ENCODE measurements around the gene U2AF2. TPM values are rescaled to one million over a fixed set of nuclear protein-coding genes. Genes with fewer than 3 reads are reported as not detected.

The U2AF2 gene
- total RNA-seq, 4 donors from 2014 or later = 132 to 292 (median 159) TPM

DNA sequence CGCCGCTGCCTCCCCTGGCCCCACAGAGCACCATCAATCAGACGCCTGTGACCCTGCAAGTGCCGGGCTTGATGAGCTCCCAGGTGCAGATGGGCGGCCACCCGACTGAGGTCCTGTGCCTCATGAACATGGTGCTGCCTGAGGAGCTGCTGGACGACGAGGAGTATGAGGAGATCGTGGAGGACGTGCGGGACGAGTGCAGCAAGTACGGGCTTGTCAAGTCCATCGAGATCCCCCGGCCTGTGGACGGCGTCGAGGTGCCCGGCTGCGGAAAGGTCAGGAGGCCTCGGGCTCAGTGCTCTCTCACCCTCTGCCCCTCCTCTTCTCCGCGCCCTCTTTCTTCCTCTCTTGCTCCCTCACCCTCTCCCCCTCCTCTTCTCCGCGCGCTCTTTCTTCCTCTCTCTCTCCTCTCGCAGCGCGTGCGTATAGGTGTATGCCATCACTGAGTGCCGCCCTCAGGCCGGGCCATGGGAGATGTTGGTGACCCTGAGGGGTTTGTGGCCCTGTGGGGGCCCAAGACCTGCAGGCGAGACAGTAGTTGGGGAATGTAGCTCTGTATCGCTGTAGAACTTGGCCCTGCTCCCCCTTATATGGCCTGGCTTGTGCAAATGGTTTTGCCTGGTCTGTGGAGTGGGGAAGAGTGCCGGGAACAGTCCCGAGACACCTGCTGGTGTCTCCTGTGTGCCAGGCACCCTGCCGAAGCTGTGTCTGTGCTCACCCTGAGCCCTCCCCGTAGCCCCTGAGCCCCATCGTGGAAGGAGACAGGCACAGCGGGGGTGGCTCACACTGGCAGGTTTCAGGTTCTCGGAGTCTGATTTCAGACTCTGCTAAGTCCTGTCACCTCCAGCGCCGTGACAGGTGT, 14.8 kb downstream of the U2AF2 start:
- no peak for TF ChIP-seq POLR2A (IDR thresholded peaks at IDR 0.05)
- TF ChIP-seq, protein P1, sequence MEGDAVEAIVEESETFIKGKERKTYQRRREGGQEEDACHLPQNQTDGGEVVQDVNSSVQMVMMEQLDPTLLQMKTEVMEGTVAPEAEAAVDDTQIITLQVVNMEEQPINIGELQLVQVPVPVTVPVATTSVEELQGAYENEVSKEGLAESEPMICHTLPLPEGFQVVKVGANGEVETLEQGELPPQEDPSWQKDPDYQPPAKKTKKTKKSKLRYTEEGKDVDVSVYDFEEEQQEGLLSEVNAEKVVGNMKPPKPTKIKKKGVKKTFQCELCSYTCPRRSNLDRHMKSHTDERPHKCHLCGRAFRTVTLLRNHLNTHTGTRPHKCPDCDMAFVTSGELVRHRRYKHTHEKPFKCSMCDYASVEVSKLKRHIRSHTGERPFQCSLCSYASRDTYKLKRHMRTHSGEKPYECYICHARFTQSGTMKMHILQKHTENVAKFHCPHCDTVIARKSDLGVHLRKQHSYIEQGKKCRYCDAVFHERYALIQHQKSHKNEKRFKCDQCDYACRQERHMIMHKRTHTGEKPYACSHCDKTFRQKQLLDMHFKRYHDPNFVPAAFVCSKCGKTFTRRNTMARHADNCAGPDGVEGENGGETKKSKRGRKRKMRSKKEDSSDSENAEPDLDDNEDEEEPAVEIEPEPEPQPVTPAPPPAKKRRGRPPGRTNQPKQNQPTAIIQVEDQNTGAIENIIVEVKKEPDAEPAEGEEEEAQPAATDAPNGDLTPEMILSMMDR (IDR thresholded peaks at IDR 0.05) = no peak
- H3K27me3 ChIP-seq = no peaks in the 10 kb centered on the region
- no peaks in the 10 kb centered on the region for H3K9me3 ChIP-seq
- H3K4me1 ChIP-seq = peaks cover 0 to 50% (median 2%) of the 10 kb centered on the region in 4 donors
- peaks cover 0 to 87% (median 0%) of the 10 kb centered on the region in 3 donors for H3K36me3 ChIP-seq
- no peak overlapping the region for H3K4me3 ChIP-seq
- no peak overlapping the region for H3K27ac ChIP-seq
- DNase-seq = no peak

DNA sequence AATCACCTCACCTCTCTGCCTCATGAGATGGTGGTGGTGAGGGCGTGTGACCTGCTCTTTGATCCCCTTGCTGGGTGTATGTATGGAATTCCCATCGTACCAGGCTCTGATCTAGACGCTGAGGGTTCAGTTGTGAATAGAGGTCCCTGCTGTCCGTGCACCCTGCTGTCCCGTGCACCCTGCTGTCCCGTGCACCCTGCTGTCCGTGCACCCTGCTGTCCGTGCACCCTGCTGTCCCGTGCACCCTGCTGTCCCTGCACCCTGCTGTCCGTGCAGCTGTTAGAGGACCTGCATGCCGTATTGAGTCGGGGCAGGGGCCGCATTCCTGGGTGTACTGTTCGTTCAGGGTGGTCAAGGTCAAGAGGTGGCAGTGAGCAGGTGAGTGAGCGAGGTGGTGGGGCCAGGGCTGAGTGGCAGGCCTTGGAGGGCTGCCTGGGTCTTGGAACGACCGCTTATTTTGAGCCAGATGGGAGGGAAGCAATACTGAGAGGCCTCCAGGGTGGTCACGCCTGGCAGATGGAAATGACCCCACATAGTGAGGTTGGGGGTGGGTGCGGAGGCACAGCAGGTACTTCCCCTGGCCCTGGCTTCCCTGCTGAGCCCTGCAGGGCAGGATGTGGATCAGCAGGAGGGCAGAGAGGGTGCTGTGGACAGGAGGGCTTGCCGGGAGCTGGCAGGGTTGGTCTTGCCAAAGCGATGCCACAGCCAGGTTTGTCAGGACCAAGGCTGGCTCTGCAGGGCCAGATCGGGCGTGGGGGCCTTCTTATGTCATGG, 15.6 kb downstream of the U2AF2 start:
- H3K4me1 ChIP-seq = peaks cover 0 to 51% (median 2%) of the 10 kb centered on the region in 4 donors
- no peak overlapping the region for H3K4me3 ChIP-seq
- no peaks in the 10 kb centered on the region for H3K27me3 ChIP-seq
- no peak overlapping the region for H3K27ac ChIP-seq
- no peaks in the 10 kb centered on the region for H3K9me3 ChIP-seq
- DNase-seq = peak in 1 of 3 donors; percentile 68
- H3K36me3 ChIP-seq = peaks cover 0 to 81% (median 0%) of the 10 kb centered on the region in 3 donors
- TF ChIP-seq, protein P1 (IDR thresholded peaks at IDR 0.05) = no peak
- no peak for TF ChIP-seq POLR2A (IDR thresholded peaks at IDR 0.05)

DNA sequence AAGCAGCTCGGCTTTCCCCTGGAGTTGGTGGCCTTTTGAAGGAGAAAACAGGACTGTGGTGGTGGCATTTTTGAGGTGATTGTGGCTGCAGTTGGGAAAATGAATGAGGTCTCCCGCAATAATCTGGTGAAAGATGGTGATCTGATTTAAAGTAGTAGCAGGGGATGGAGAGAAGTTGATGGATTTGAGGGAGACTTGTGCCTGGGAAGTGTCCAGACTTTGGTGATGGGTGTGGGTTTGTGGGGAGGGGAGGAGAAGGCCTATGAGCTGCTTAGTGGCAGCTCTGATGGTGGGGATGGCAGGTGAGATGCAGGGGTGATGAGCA, 16.2 kb downstream of the U2AF2 start:
- Histone ChIP-seq H3K36me3 (peaks cover 0 to 75% (median 0%) of the 10 kb centered on the region in 3 donors), H3K9me3 (no peaks in the 10 kb centered on the region), H3K27me3 (no peaks in the 10 kb centered on the region), H3K4me3 (no peak overlapping the region), H3K27ac (no peak overlapping the region), H3K4me1 (peaks cover 0 to 54% (median 4%) of the 10 kb centered on the region in 4 donors)
- no peak for TF ChIP-seq POLR2A (IDR thresholded peaks at IDR 0.05)
- TF ChIP-seq, protein P1 (IDR thresholded peaks at IDR 0.05) = no peak
- DNase-seq = no peak

DNA sequence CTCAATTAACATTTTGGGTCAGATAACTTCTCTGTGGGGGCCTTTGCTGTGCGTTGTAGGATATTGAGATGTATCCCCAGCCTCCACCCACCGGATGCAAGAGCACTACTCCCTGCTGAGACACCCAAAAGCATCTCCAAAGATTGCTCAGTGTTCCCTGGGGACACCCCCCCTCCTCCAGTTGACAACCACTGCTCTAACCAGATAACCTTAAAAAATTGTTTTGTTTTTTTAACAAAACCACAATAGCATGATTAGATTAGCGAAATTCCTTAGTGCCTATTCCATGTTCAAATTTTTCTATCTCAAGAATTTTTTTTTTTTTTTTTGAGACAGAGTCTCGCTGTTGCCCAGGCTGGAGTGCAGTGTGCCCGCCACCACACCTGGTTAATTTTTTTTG, 17.6 kb downstream of the U2AF2 start:
- no peak for TF ChIP-seq POLR2A (IDR thresholded peaks at IDR 0.05)
- TF ChIP-seq, protein P1 (IDR thresholded peaks at IDR 0.05) = no peak
- Histone ChIP-seq H3K9me3 (no peaks in the 10 kb centered on the region), H3K36me3 (peaks cover 0 to 61% (median 0%) of the 10 kb centered on the region in 3 donors), H3K27me3 (no peaks in the 10 kb centered on the region), H3K27ac (no peak overlapping the region), H3K4me3 (no peak overlapping the region), H3K4me1 (peaks cover 4 to 53% (median 12%) of the 10 kb centered on the region in 4 donors)
- DNase-seq = no peak

DNA sequence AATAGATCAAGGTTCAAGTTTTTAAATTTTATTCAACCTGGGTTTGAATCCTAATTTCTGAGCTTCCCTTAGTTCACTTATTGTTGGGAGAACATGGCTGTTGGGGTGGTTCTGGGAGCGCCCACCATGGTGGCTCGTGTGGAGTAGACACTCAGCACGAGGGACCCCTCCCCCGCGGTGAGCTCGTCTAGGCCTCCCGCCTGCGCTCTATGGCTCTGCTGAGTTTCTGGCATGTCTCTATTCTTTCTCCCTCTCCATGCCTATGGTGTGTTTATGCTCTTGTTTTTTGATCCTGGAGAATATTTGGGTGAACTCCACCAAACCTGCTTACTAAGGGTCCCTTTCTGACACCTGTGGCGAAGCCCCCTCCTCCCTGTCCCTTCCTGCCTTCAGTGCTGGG, 18.6 kb downstream of the U2AF2 start:
- Histone ChIP-seq H3K9me3 (no peaks in the 10 kb centered on the region), H3K4me3 (no peak overlapping the region), H3K27me3 (no peaks in the 10 kb centered on the region), H3K27ac (no peak overlapping the region), H3K36me3 (peaks cover 0 to 52% (median 0%) of the 10 kb centered on the region in 3 donors), H3K4me1 (peaks cover 4 to 54% (median 17%) of the 10 kb centered on the region in 4 donors)
- TF ChIP-seq, protein P1 (IDR thresholded peaks at IDR 0.05) = no peak
- TF ChIP-seq POLR2A (IDR thresholded peaks at IDR 0.05) = no peak
- no peak for DNase-seq

Data from Peyer's patch (tissue), 4 donors.